T-helper 2 cell treated with Interferon-gamma antibody and Interleukin-4, amounts not matched to agents 5 μg/mL and 100 μg/mL, for 36 hours (primary cell): ENCODE measurements around the gene GSK3A.
A peak's percentile ranks its signal among the peaks of the same experiment; 100 is the strongest.

Source experiments
- DNase-seq: peaks from one replicate; pipeline ENCODE4 v3.0.0; 2021; ENCODE audit warnings: low spot score
- H3K27ac Mint-ChIP-seq: one replicate; pipeline ENCODE4 v1.8.0; 2021; ENCODE audit warnings: mild to moderate bottlenecking, mixed read lengths
- H3K27me3 Mint-ChIP-seq: one replicate; pipeline ENCODE4 v1.8.0; 2021; ENCODE audit warnings: low read depth, mixed read lengths
- H3K36me3 Mint-ChIP-seq: one replicate; pipeline ENCODE4 v1.8.0; 2021; ENCODE audit warnings: low read depth, mixed read lengths
- H3K4me1 Mint-ChIP-seq: one replicate; pipeline ENCODE4 v1.8.0; 2021; ENCODE audit warnings: low read depth, mixed read lengths
- H3K4me3 Mint-ChIP-seq: one replicate; pipeline ENCODE4 v1.8.0; 2022; ENCODE audit warnings: mild to moderate bottlenecking, moderate library complexity, mixed read lengths
- H3K9me3 Mint-ChIP-seq: one replicate; pipeline ENCODE4 v1.8.0; 2021; ENCODE audit warnings: mixed read lengths

The GSK3A gene

DNA sequence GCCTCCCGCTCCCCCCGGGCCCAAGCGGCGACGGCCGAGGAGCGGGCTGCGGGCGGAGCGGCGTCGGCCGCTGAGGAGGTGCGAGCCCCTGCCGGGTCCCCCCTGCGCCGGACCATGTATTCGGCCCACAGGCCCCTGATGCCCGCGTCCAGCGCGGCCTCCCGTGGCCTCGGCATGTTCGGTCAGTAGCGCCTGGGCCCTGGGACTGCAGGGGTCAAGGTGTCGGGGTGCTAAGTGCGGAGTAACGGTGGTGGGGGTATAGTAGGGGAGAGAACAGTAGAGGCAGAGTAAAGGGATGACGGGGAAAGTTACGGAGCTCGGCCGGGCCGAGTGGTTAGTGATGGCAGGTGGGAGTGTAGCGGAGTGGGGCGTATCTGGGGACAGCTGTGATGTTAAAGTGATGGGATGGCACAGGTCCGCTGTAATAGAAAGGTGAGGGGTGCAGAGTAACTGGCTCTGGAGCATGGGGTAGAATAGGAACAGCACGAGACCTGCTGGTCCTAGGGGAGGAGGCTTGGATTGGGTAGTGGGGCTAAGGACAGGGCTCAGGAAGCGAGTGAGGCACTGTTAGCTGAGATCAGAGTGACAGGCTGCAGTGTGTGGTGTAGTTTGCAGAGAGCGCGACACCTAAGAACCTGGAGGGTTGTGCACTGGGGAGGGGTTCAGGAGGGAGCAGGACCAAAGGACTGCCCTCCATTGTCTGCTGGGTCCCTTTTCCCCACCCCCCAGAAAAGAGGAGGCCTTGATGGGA, 42.4 kb upstream of the GSK3A start:
- DNase-seq: no peak
- H3K4me3 Mint-ChIP-seq: peak overlapping the region; percentile 94
- peak overlapping the region; percentile 94 for H3K27ac Mint-ChIP-seq
- no peaks in the 10 kb centered on the region for H3K27me3 Mint-ChIP-seq
- H3K4me1 Mint-ChIP-seq: peaks cover 28% of the 10 kb centered on the region
- no peaks in the 10 kb centered on the region for H3K9me3 Mint-ChIP-seq
- H3K36me3 Mint-ChIP-seq: peaks cover 13% of the 10 kb centered on the region

DNA sequence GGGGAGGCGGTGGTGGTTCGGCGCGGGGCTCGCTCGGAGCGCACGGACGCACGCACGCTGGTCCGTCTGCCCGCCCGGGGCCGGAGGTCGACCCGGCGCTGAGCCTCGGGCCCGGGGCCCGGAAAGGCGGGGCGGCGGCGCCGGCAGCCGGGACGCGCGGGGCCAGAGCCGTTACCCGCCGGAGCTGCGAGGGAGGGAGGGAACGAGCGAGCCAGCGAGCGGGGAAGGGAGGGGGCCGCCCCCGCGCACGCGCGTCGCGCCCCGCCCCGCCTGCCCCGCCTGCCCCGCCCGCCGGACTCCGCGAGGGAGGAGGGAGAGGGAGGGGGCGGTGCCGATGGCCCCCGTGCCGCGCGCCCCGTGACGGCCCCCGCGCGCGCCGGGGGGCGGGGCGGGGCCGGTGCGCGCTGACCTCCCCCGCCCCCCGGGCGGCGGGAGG, 41.7 kb upstream of the GSK3A start:
- Mint-ChIP-seq H3K4me3 (no peak overlapping the region), H3K36me3 (peaks cover 12% of the 10 kb centered on the region), H3K9me3 (no peaks in the 10 kb centered on the region), H3K4me1 (peaks cover 34% of the 10 kb centered on the region), H3K27me3 (no peaks in the 10 kb centered on the region), H3K27ac (no peak overlapping the region)
- DNase-seq: peak; percentile 79

- Mint-ChIP-seq H3K4me1 (peaks cover 40% of the 10 kb centered on the region), H3K4me3 (no peak overlapping the region), H3K27me3 (no peaks in the 10 kb centered on the region), H3K9me3 (no peaks in the 10 kb centered on the region), H3K27ac (no peak overlapping the region), H3K36me3 (peaks cover 8% of the 10 kb centered on the region)
- DNase-seq: peak; percentile 92
These were observed 41.0 kb upstream of the GSK3A start for GRCh38 chr19:42283188-42284065.

DNA sequence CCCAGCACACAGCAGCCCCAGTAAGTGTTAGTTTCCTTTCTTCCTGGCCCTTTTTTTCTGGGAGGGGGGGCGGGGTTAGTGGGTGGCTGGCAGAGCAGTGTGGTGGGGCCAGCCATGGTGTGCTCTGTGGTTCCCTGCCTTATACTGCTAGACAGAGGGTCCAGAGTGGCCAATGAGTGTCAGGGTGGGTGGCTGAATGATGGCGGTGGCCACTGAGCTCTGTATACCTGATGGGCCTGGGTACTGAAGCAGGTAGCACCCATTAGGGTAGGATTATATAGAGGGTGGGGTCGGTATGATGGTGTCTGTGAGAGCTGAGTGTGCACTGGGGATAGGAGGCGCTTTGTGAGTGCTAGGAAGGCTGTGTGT, 40.4 kb upstream of the GSK3A start:
- no peaks in the 10 kb centered on the region for H3K9me3 Mint-ChIP-seq
- no peak overlapping the region for H3K27ac Mint-ChIP-seq
- H3K36me3 Mint-ChIP-seq: peaks cover 10% of the 10 kb centered on the region
- no peak for DNase-seq
- no peak overlapping the region for H3K4me3 Mint-ChIP-seq
- peaks cover 43% of the 10 kb centered on the region for H3K4me1 Mint-ChIP-seq
- H3K27me3 Mint-ChIP-seq: no peaks in the 10 kb centered on the region

GRCh38 chr19:42281827-42282762, 39.7 kb upstream of the GSK3A start:
- no peak for DNase-seq
- H3K4me3 Mint-ChIP-seq: no peak overlapping the region

DNA sequence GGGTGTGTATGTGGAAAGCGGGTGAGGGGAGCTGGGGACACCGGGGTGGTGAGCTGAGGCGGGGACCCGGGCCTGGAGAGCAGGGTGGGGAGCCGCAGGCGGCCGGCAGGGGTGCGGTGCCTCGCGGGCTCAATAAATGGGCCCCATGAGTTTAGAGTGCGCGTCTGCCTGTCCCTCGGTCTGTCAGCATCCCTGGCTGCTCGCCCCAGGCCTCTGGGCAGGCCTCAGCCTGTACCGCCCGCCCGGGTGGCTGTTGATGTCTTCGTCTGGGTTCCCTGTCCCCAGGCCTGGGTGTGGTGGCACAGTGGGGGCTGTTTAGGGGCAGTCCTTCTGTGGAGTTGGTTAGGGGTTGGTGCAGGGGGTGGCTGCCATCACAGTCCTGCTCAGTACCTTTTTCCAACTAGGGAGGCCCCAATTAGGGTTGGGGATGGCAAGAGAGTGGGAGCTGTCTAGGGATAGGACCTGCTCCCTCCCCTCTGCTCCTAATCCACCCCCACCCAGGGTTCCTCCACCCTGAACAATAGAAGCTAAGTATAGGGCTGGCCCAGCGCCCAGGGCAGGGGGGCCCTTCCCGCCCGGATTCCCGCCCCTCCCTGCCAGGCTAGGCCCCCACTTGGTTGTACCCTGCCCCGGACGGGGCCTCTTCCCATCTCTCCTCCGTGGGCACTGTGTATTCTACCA, 38.9 kb upstream of the GSK3A start:
- H3K27ac Mint-ChIP-seq: no peak overlapping the region
- no peaks in the 10 kb centered on the region for H3K9me3 Mint-ChIP-seq
- H3K36me3 Mint-ChIP-seq: peaks cover 9% of the 10 kb centered on the region
- H3K27me3 Mint-ChIP-seq: no peaks in the 10 kb centered on the region
- H3K4me3 Mint-ChIP-seq: no peak overlapping the region
- no peak for DNase-seq
- H3K4me1 Mint-ChIP-seq: peaks cover 52% of the 10 kb centered on the region

More at GRCh38 chr19:42281827-42282762, 39.7 kb upstream of the GSK3A start:
- Mint-ChIP-seq H3K27me3 (no peaks in the 10 kb centered on the region), H3K27ac (no peak overlapping the region), H3K4me1 (peaks cover 46% of the 10 kb centered on the region), H3K9me3 (no peaks in the 10 kb centered on the region), H3K36me3 (peaks cover 10% of the 10 kb centered on the region)

GRCh38 chr19:42280815-42281145, 38.4 kb upstream of the GSK3A start:
- Mint-ChIP-seq H3K36me3 (peaks cover 7% of the 10 kb centered on the region), H3K9me3 (no peaks in the 10 kb centered on the region), H3K4me3 (no peak overlapping the region), H3K27me3 (no peaks in the 10 kb centered on the region), H3K27ac (no peak overlapping the region), H3K4me1 (peaks cover 52% of the 10 kb centered on the region)
- no peak for DNase-seq

DNA sequence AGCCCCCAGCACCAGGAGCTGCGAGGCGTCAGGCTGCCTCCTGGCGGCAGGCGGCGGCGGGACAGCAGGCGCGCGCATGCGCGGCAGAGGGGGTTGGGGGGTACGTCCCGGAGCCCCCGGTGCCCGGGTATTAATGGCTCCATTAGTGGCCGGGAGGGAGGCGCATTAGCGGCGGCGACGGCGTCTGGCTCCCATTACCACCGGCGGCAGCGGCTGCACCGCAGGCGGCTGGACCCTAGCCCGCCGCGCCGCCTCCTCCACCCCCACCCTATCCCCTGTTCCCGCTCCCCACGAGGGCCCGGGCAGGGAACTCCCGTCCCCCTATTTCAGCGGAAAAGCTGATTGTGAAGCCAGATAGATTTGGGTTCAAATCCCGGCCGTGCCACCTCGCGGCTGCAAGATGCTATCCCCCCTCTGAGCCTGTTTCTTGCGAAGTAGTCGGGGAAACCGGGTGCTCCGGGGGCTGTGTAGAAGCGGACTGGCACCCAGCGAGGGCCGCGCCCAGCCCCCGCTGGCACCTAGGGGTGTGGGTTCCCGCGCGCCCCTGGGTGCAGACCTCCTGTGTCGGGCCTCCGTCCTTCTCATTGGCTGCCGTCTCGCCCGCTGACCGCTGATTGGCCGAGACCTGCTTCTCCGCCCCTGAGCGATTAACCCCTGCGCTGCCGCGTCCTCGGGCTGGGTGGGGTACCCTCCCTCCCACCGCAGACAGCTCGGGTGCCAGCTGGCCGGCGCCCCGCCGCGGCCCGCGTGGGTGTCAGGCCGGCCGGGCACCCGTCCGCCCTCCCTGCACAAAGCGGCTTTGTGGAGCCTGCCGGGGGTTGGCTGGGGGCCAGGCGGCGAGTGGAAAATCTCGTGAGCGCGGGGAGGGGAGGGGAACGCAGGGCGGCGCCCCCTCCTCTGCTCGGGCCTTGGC, 37.8 kb upstream of the GSK3A start:
- peaks cover 51% of the 10 kb centered on the region for H3K4me1 Mint-ChIP-seq
- peaks cover 9% of the 10 kb centered on the region for H3K36me3 Mint-ChIP-seq
- H3K27me3 Mint-ChIP-seq: no peaks in the 10 kb centered on the region
- H3K27ac Mint-ChIP-seq: peak overlapping the region; percentile 91
- peak; percentile 89 for DNase-seq
- no peaks in the 10 kb centered on the region for H3K9me3 Mint-ChIP-seq
- peak overlapping the region; percentile 85 for H3K4me3 Mint-ChIP-seq

DNA sequence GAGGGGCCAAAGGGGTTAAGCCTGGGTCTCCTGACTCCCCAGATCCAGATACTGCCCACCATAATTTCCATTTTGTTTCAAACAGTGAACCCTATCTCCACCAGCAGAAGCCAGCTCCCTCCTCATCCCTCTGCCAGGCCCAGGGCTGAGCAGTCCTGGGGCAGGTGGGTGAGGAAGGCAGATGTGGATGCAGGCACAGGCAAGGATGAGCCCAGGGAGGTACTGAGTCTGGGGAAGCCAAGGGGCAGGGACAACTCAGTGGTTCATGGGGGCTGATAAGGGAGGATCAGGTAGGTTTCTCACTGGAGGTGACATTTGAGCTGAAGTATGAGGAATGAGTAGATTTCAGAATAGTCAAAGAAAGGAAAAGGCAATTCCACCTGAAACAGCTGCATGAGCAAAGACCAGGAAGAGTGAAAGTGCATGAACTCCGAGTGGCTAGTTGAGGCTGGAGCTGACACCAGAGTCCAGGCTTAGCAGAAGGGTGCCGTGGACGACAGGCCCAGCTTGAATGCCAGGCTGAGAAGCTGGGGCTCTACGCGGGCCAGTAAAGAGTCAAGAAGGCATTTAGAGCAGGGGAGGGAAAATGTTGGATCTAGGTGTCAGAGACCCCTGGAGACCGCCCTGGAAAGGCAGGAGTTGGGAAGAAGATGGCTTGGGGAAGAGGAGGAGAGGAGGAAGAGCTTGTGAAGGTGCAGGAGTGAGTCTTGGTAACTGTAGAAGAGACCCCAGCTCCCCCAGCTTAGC, 36.9 kb upstream of the GSK3A start:
- no peaks in the 10 kb centered on the region for H3K9me3 Mint-ChIP-seq
- no peaks in the 10 kb centered on the region for H3K27me3 Mint-ChIP-seq
- H3K4me3 Mint-ChIP-seq: peak overlapping the region; percentile 85
- no peak for DNase-seq
- peaks cover 49% of the 10 kb centered on the region for H3K4me1 Mint-ChIP-seq
- peak overlapping the region; percentile 91 for H3K27ac Mint-ChIP-seq
- peaks cover 15% of the 10 kb centered on the region for H3K36me3 Mint-ChIP-seq

GRCh38 chr19:42278452-42279154, 36.2 kb upstream of the GSK3A start:
- H3K9me3 Mint-ChIP-seq: no peaks in the 10 kb centered on the region
- peaks cover 49% of the 10 kb centered on the region for H3K4me1 Mint-ChIP-seq
- peak overlapping the region; percentile 85 for H3K4me3 Mint-ChIP-seq
- H3K27me3 Mint-ChIP-seq: no peaks in the 10 kb centered on the region
- DNase-seq: no peak
- peaks cover 18% of the 10 kb centered on the region for H3K36me3 Mint-ChIP-seq
- H3K27ac Mint-ChIP-seq: peak overlapping the region; percentile 91

- no peaks in the 10 kb centered on the region for H3K9me3 Mint-ChIP-seq
- no peak for DNase-seq
- H3K36me3 Mint-ChIP-seq: peaks cover 21% of the 10 kb centered on the region
- peak overlapping the region; percentile 56 for H3K27ac Mint-ChIP-seq
- H3K4me1 Mint-ChIP-seq: peaks cover 49% of the 10 kb centered on the region
- no peaks in the 10 kb centered on the region for H3K27me3 Mint-ChIP-seq
- no peak overlapping the region for H3K4me3 Mint-ChIP-seq
These were observed 35.5 kb upstream of the GSK3A start for GRCh38 chr19:42277821-42278451.
